WTC11 (cell line): ENCODE data around the gene ARMC7. TPM values are rescaled to one million over a fixed set of nuclear protein-coding genes. Genes with fewer than 3 reads are reported as not detected.

ENCODE experiments used
- ATAC-seq: fragments of 200-7000 bp; cut with Tn5 transposase; 2 replicates; pipeline ENCODE4 v1.10.0; 2021; ENCODE audit warnings: mild to moderate bottlenecking, moderate library complexity
- CTCF ChIA-PET: fragments of 300-600 bp; sonication (Branson Sonifier 250); formaldehyde crosslinking; loops from one replicate; lab custom pipeline; 2021; ENCODE audit warnings: antibody characterized with exemption; lab: Charles Lee
- POLR2A ChIA-PET: fragments of 350-600 bp; sonication (Branson Sonifier 250); formaldehyde crosslinking; loops from one replicate; lab custom pipeline; 2021; ENCODE audit warnings: antibody characterized with exemption; lab: Charles Lee
- DNase-seq: peaks from one replicate; pipeline ENCODE4 v3.0.0; 2021; ENCODE audit warnings: low spot score
- H3K27ac Mint-ChIP-seq: 2 replicates; pipeline ENCODE4 v1.8.0; 2021; ENCODE audit warnings: mixed read lengths
- H3K27me3 Mint-ChIP-seq: 2 replicates; pipeline ENCODE4 v1.8.0; 2021; ENCODE audit warnings: low read depth, mild to moderate bottlenecking, moderate library complexity, mixed read lengths
- H3K36me3 Mint-ChIP-seq: 2 replicates; pipeline ENCODE4 v1.8.0; 2021; ENCODE audit warnings: mixed read lengths
- H3K4me1 Mint-ChIP-seq: 2 replicates; pipeline ENCODE4 v1.8.0; 2022; ENCODE audit warnings: mixed read lengths
- H3K4me3 Mint-ChIP-seq: 2 replicates; pipeline ENCODE4 v1.8.0; 2021; ENCODE audit warnings: mild to moderate bottlenecking, moderate library complexity, mixed read lengths
- H3K9me3 Mint-ChIP-seq: 2 replicates; pipeline ENCODE4 v1.8.0; 2021; ENCODE audit warnings: mixed read lengths
- ATF2 ChIP-seq: sonication (generic); formaldehyde crosslinking; IDR thresholded peaks from 2 replicates; pipeline ENCODE4 v1.8.1; 2022; ENCODE audit warnings: low read depth, missing genetic modification reagents, borderline replicate concordance
- CREB1 ChIP-seq: sonication (generic); formaldehyde crosslinking; IDR thresholded peaks from 2 replicates; pipeline ENCODE4 v1.8.0; 2023; ENCODE audit warnings: mild to moderate bottlenecking, missing genetic modification reagents
- E2F1 ChIP-seq: sonication (generic); formaldehyde crosslinking; IDR thresholded peaks from 2 replicates; pipeline ENCODE4 v1.8.0; 2022; ENCODE audit warnings: mild to moderate bottlenecking, missing genetic modification reagents
- ELF4 ChIP-seq: sonication (generic); formaldehyde crosslinking; IDR thresholded peaks from 2 replicates; pipeline ENCODE4 v1.8.1; 2022; ENCODE audit warnings: low read depth, mild to moderate bottlenecking, moderate library complexity, missing genetic modification reagents
- GRHL2 ChIP-seq: fragments of 250-450 bp; sonication (Bioruptor Pico); IDR thresholded peaks from 2 replicates; pipeline ENCODE4 v1.8.0; 2022; ENCODE audit warnings: mild to moderate bottlenecking, moderate library complexity; ENCODE audit not compliant: insufficient replicate concordance, severe bottlenecking
- GTF2I ChIP-seq: fragments of 250-450 bp; sonication (Bioruptor Pico); conservative IDR thresholded peaks from 2 replicates; pipeline ENCODE4 v1.4.0; 2021; ENCODE audit warnings: mild to moderate bottlenecking
- JAZF1 ChIP-seq: fragments of 250-450 bp; sonication (Bioruptor Pico); IDR thresholded peaks from 2 replicates; pipeline ENCODE4 v1.9.0; 2021; ENCODE audit warnings: moderate library complexity, mild to moderate bottlenecking, inconsistent platforms
- MAX ChIP-seq: sonication (generic); formaldehyde crosslinking; IDR thresholded peaks from 2 replicates; pipeline ENCODE4 v1.8.0; 2022; ENCODE audit warnings: mild to moderate bottlenecking, missing genetic modification reagents
- NR2C2 ChIP-seq: sonication (generic); formaldehyde crosslinking; IDR thresholded peaks from 2 replicates; pipeline ENCODE4 v1.8.0; 2022; ENCODE audit warnings: mild to moderate bottlenecking, missing genetic modification reagents
- NR3C1 ChIP-seq: sonication (generic); formaldehyde crosslinking; conservative IDR thresholded peaks from 2 replicates; pipeline ENCODE4 v1.8.1; 2023; ENCODE audit warnings: low read depth, mild to moderate bottlenecking, missing genetic modification reagents
- SMAD3 ChIP-seq: sonication (generic); formaldehyde crosslinking; IDR thresholded peaks from 2 replicates; pipeline ENCODE4 v1.8.0; 2022; ENCODE audit warnings: missing genetic modification reagents, mild to moderate bottlenecking, borderline replicate concordance
- SOX15 ChIP-seq: fragments of 250-450 bp; sonication (Bioruptor Pico); IDR thresholded peaks from 2 replicates; pipeline ENCODE4 v1.9.0; 2021; ENCODE audit warnings: mild to moderate bottlenecking
- TEAD4 ChIP-seq: sonication (generic); formaldehyde crosslinking; IDR thresholded peaks from 2 replicates; pipeline ENCODE4 v1.8.0; 2022; ENCODE audit warnings: mild to moderate bottlenecking, missing genetic modification reagents
- TP53 ChIP-seq: sonication (generic); formaldehyde crosslinking; IDR thresholded peaks from 2 replicates; pipeline ENCODE4 v1.8.1; 2023; ENCODE audit warnings: mild to moderate bottlenecking, missing genetic modification reagents
- ZBTB21 ChIP-seq: sonication (generic); formaldehyde crosslinking; IDR thresholded peaks from 2 replicates; pipeline ENCODE4 v1.8.1; 2023; ENCODE audit warnings: mild to moderate bottlenecking, missing genetic modification reagents, borderline replicate concordance
- ZNF121 ChIP-seq: sonication (generic); formaldehyde crosslinking; IDR thresholded peaks from 2 replicates; pipeline ENCODE4 v1.8.0; 2023; ENCODE audit warnings: missing genetic modification reagents
- ZNF263 ChIP-seq: sonication (generic); formaldehyde crosslinking; IDR thresholded peaks from 2 replicates; pipeline ENCODE4 v1.8.1; 2022; ENCODE audit warnings: low read depth, mild to moderate bottlenecking, moderate library complexity, missing genetic modification reagents
- ZNF281 ChIP-seq: sonication (generic); formaldehyde crosslinking; IDR thresholded peaks from 2 replicates; pipeline ENCODE4 v1.8.0; 2023; ENCODE audit warnings: mild to moderate bottlenecking, missing genetic modification reagents
- ZNF416 ChIP-seq: fragments of 250-450 bp; sonication (Bioruptor Pico); IDR thresholded peaks from 2 replicates; pipeline ENCODE4 v1.9.0; 2021; ENCODE audit warnings: mild to moderate bottlenecking, inconsistent platforms
- ZNF512 ChIP-seq: sonication (generic); formaldehyde crosslinking; IDR thresholded peaks from 2 replicates; pipeline ENCODE4 v1.8.1; 2022; ENCODE audit warnings: missing genetic modification reagents, borderline replicate concordance
- ZNF532 ChIP-seq: fragments of 250-450 bp; sonication (Bioruptor Pico); IDR thresholded peaks from 2 replicates; pipeline ENCODE4 v1.9.0; 2021; ENCODE audit warnings: mild to moderate bottlenecking, borderline replicate concordance
- ZNF671 ChIP-seq: fragments of 250-450 bp; sonication (Bioruptor Pico); IDR thresholded peaks from 2 replicates; pipeline ENCODE4 v1.8.0; 2021; ENCODE audit warnings: mild to moderate bottlenecking
- total RNA-seq: library from RNA; stranded (reverse); gene quantifications from 3 replicates; pipeline ENCODE4 v1.2.3, GENCODE V29; 2021

The ARMC7 gene
- total RNA-seq, 1 experiment from 2014 or later, result 13.2 TPM

- TF ChIP-seq ZNF512 (CRISPR knock-in tag), result no peak
- TF ChIP-seq ZNF281 (CRISPR knock-in tag), result no peak
- TF ChIP-seq SOX15, result no peak
- TF ChIP-seq ZNF121, result no peak
- TF ChIP-seq ATF2 (CRISPR knock-in tag), result no peak
Measured at GRCh38 chr17:75168998-75169397, 59.2 kb downstream of the ARMC7 start (continued).

GRCh38 chr17:75173526-75173925, 63.8 kb downstream of the ARMC7 start:
- no peaks in the 10 kb centered on the region for H3K4me1 Mint-ChIP-seq
- DNase-seq, result no peak
- ChIA-PET CTCF (interaction anchor here (0.6 to 0.8 kb wide), 3 partner anchors 60 to 202 kb away, joined by 3 to 4 read pairs (median 4); no protein-coding TSS in a partner anchor), POLR2A (interaction anchor here (0.7 kb wide), 2 partner anchors 59 to 85 kb away, joined by 4 read pairs; no protein-coding TSS in a partner anchor)
- H3K4me3 Mint-ChIP-seq, result no peak overlapping the region
- no peak for ATAC-seq
- H3K9me3 Mint-ChIP-seq, result no peaks in the 10 kb centered on the region
- H3K27ac Mint-ChIP-seq, result peak overlapping the region; percentile 55
- TF ChIP-seq GRHL2 (CRISPR knock-in tag) (no peak), TEAD4 (CRISPR knock-in tag) (no peak), TP53 (CRISPR knock-in tag) (no peak)
- no peaks in the 10 kb centered on the region for H3K27me3 Mint-ChIP-seq
- peaks cover 51% of the 10 kb centered on the region for H3K36me3 Mint-ChIP-seq

GRCh38 chr17:75174996-75175395, 65.2 kb downstream of the ARMC7 start:
- peaks cover 60% of the 10 kb centered on the region for H3K36me3 Mint-ChIP-seq
- ChIA-PET CTCF (interaction anchor here (1.5 kb wide), 1 partner anchor 27 kb away, joined by 7 read pairs; no protein-coding TSS in a partner anchor), POLR2A (no interaction called here)
- DNase-seq (no peak), ATAC-seq (no peak)
- H3K4me3 Mint-ChIP-seq, result no peak overlapping the region
- peaks cover 3% of the 10 kb centered on the region; the same call in 1 of the 2 replicates for H3K4me1 Mint-ChIP-seq
- H3K27me3 Mint-ChIP-seq, result no peaks in the 10 kb centered on the region
- no peaks in the 10 kb centered on the region for H3K9me3 Mint-ChIP-seq
- no peak for TF ChIP-seq ZNF671 (CRISPR knock-in tag)
- TF ChIP-seq NR2C2, result no peak
- no peak for TF ChIP-seq ZBTB21
- no peak for TF ChIP-seq ZNF416
- no peak for TF ChIP-seq ZNF532 (CRISPR knock-in tag)
- TF ChIP-seq ZNF263 (CRISPR knock-in tag), result no peak
- no peak for TF ChIP-seq SOX15
- TF ChIP-seq CREB1 (CRISPR knock-in tag), result no peak
- TF ChIP-seq ELF4 (CRISPR knock-in tag), result no peak
- no peak for TF ChIP-seq E2F1 (CRISPR knock-in tag)
- no peak for TF ChIP-seq MAX (CRISPR knock-in tag)
- TF ChIP-seq JAZF1 (CRISPR knock-in tag), result no peak
- no peak for TF ChIP-seq NR3C1
- no peak for TF ChIP-seq GTF2I (CRISPR knock-in tag)
- no peak for TF ChIP-seq SMAD3
- peak overlapping the region; percentile 70; the same call in 1 of the 2 replicates for H3K27ac Mint-ChIP-seq
